Astrocyte of the spinal cord (primary cell): Measurements from ENCODE around the gene CATSPER1.

Experiments
- DNase-seq: peaks from one replicate; pipeline ENCODE4 v3.0.0; 2011; ENCODE audit warnings: low read depth, low spot score
- H3K4me3 ChIP-seq: 2 replicates; pipeline ENCODE4 v1.5.1; 2011; ENCODE audit warnings: low read depth, mild to moderate bottlenecking, low read length, moderate library complexity
- in situ Hi-C: cut with HindIII; loops from 2 replicates; pipeline ENCODE4 v1.10.0; 2017; ENCODE audit warnings: low sequenced_read_pairs
- TF ChIP-seq, protein P1 (sequence below): IDR thresholded peaks from 2 replicates; pipeline ENCODE4 v1.5.1; 2012; ENCODE audit warnings: low read depth, mild to moderate bottlenecking, low read length, inconsistent platforms

CATSPER1 gene

DNA sequence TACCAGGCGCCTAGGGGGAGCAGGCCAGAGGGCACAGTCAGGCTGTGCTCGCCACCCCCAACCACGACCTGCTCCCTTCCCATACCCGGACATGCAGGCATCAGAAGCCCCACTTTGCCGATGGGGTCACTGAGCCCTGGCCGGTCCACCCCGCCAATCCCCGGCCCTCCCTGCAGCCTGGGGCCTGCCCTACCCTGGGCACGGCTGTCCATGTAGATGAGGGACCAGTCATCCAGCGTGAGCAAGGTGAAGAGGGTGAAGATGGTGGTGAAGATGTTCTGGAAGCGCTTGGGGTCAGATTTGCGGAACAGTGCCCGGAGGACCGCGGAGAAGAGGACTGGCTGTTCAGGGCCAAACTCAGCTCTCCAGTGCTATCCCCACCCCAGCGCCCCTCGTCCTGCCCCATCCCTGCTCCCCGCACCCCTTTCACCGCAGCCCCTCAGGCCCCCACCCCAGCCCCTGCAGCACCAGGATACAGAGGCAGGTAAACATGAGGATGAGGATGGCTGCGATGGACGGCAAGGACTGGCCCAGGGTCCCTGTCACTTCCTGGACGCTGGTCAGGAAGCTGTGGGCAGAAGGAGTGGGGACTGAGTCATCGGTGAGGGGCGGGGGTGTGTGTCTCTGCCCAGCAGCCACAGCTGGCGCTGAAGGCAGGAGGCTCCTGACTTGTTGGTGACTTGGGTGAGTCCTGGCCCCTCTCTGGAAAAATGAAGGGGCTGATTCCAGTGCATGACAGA lies 5.5 kb downstream of the CATSPER1 start:
- in situ Hi-C loops, result no loop called here
- H3K4me3 ChIP-seq, result no peak overlapping the region
- DNase-seq, result peak; percentile 70

GRCh38 chr11:66020212-66020611 lies 6.1 kb downstream of the CATSPER1 start:
- H3K4me3 ChIP-seq, result no peak overlapping the region
- no peak for DNase-seq
- in situ Hi-C loops, result no loop called here
- TF ChIP-seq, protein P1, sequence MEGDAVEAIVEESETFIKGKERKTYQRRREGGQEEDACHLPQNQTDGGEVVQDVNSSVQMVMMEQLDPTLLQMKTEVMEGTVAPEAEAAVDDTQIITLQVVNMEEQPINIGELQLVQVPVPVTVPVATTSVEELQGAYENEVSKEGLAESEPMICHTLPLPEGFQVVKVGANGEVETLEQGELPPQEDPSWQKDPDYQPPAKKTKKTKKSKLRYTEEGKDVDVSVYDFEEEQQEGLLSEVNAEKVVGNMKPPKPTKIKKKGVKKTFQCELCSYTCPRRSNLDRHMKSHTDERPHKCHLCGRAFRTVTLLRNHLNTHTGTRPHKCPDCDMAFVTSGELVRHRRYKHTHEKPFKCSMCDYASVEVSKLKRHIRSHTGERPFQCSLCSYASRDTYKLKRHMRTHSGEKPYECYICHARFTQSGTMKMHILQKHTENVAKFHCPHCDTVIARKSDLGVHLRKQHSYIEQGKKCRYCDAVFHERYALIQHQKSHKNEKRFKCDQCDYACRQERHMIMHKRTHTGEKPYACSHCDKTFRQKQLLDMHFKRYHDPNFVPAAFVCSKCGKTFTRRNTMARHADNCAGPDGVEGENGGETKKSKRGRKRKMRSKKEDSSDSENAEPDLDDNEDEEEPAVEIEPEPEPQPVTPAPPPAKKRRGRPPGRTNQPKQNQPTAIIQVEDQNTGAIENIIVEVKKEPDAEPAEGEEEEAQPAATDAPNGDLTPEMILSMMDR, result no peak

More for the DNA sequence above, 5.5 kb downstream of the CATSPER1 start:
- TF ChIP-seq, protein P1, result no peak

DNA sequence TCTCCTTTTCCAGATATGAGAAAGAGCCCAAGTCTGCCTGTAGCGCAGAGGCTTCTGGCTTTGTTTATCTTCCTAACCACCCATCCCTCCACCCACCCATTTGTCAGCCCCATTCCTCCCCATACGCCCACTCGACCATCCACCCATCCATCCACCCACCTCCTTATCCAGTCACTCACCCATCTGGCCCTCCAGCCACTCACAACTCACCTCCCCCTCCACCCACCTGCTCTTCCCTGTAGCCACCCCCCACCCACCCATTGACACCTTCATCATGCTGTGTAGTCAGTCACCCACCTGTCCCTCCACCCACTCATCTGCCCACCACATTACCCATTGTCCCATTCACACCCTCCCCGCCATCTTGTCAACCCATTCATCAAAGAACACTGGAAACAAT lies 9.0 kb downstream of the CATSPER1 start:
- H3K4me3 ChIP-seq, result no peak overlapping the region
- in situ Hi-C loops, result no loop called here
- TF ChIP-seq, protein P1, result no peak
- no peak for DNase-seq

GRCh38 chr11:66016793-66017177 lies 9.5 kb downstream of the CATSPER1 start:
- TF ChIP-seq, protein P1, result no peak
- in situ Hi-C loops, result no loop called here
- no peak for DNase-seq
- no peak overlapping the region for H3K4me3 ChIP-seq

DNA sequence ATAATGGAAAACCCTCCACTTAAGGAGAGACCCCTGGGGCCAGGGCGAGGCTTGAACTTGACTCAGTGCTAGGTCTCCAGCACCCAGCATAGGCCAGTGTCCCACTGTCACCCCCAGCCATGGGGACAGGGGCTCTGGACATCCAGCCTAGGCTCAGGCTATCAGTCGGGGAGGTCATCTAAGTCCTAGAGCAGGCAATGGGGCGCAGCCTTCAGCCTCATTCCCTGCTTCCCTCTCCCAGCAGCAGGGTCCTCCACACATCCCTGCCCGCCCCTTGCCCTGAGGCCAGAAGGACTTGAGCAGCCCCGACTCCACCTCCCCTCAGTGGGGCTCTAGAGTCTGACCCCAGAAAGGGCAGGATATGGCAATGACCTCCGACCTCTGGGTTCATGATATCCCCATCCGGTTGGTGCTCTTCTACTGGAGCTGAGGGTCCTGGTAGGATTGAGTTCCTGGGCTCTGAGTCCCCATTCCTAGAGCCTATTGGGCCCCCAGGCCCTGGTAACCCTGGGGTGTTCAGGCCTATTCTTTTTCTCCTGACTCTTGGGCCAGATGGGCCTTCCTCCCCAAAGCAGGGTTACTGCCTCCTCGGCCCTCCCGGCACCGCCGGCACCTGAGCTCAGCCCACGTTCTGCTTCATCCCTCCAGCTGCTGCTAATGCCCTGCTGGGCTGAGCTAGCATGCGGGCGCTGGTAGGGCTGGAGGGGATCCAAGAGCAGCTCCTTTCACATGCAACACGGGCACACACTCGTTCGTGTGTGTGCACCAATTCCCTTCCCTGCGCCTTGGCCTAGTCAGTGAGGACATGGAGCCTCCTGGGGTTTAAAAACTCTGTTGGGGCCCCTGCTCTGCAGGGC lies 10.1 kb downstream of the CATSPER1 start:
- H3K4me3 ChIP-seq, result no peak overlapping the region
- TF ChIP-seq, protein P1, result no peak
- DNase-seq, result no peak
- in situ Hi-C loops, result no loop called here

DNA sequence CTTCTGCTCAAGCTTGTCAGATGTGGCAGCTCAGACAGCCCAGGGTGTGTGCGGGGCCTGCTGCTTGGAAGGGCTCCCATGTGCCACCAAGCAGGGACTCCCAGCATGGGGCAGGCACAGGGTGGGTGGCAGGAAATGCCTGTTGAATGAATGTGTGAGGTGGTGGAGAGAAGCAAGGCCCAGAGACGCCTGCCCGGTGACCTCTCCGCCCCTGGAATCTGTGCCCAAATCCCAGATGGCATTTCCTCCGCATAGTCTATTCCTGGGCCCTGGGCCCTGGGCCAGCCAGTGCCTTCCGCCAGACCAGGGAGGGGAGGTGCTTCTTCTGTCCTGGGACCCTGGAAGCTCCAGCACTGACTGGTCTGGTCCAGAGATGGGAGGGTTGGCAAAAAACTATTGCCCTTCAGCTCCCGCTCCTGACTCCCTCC lies 10.8 kb downstream of the CATSPER1 start:
- peak; percentile 20 for DNase-seq
- in situ Hi-C loops, result no loop called here
- H3K4me3 ChIP-seq, result no peak overlapping the region
- TF ChIP-seq, protein P1, result no peak
